ENCODE data around the gene VWC2. TPM values are rescaled to one million over a fixed set of nuclear protein-coding genes. Genes with fewer than 3 reads are reported as not detected.

VWC2 gene
- total RNA-seq, 1 experiment from 2014 or later, result not detected

DNA sequence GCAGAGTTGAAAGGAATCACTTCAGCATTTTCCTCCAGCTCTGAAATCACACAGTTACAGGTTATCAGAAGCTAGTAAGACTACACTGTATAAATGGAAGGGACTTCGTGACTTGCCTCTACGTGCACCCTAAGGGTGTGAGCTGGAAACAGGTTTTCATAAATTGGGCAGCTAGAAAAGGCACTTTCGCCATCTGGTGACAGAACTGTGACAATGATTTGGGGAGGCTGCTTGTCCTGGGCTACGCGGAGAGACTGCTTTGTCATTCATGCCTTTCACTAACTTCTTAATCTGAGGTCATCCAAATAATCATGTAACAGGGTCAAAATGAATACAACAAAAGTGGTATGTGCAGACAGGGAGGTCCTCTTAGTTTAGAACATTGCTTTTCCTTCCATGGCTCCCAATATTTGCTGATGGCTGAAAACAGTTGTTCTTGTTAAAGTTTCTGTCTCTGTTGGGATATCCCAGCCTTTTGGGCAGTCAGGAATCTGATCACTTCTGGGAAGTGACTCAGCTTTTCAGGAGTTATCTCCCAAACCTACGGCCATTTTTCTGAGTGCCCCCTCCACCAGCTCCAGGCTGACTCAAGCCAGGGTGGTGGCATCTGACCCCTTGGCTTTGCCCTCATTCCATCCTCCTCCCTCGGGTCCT lies 17.8 kb downstream of the VWC2 start:
- POLR2A ChIA-PET, result no interaction called here
- ATAC-seq, result peak; percentile 79
- Histone ChIP-seq H3K9me3 (ENCODE audit: control insufficient read depth, insufficient read depth, low read depth, low read length) (no peaks in the 10 kb centered on the region), H3K27ac (ENCODE audit: low read length) (no peak overlapping the region), H3K27me3 (ENCODE audit: control insufficient read depth, insufficient read depth, low read length) (no peaks in the 10 kb centered on the region), H3K4me1 (ENCODE audit: control insufficient read depth, insufficient read depth, low read length) (no peaks in the 10 kb centered on the region), H3K4me3 (ENCODE audit: low read depth in 2 of 2, low read length in 2 of 2) (no peak overlapping the region), H3K36me3 (ENCODE audit: control insufficient read depth, insufficient read depth, low read length) (no peaks in the 10 kb centered on the region)
- intact Hi-C loops (cut with micrococcal nuclease; ENCODE audit: unreplicated experiment), result no loop called here
- no TSS peak for BruUV-seq (replicated peaks)
- in situ Hi-C loops (cut with HindIII; ENCODE audit: low pct_unique_long_range_greater_than_20kb, low sequenced_read_pairs), result no loop called here
- DNase-seq (ENCODE audit: low read depth, low spot score), result peak; percentile 15
- CTCF ChIA-PET, result no interaction called here
- TF ChIP-seq, protein P1, sequence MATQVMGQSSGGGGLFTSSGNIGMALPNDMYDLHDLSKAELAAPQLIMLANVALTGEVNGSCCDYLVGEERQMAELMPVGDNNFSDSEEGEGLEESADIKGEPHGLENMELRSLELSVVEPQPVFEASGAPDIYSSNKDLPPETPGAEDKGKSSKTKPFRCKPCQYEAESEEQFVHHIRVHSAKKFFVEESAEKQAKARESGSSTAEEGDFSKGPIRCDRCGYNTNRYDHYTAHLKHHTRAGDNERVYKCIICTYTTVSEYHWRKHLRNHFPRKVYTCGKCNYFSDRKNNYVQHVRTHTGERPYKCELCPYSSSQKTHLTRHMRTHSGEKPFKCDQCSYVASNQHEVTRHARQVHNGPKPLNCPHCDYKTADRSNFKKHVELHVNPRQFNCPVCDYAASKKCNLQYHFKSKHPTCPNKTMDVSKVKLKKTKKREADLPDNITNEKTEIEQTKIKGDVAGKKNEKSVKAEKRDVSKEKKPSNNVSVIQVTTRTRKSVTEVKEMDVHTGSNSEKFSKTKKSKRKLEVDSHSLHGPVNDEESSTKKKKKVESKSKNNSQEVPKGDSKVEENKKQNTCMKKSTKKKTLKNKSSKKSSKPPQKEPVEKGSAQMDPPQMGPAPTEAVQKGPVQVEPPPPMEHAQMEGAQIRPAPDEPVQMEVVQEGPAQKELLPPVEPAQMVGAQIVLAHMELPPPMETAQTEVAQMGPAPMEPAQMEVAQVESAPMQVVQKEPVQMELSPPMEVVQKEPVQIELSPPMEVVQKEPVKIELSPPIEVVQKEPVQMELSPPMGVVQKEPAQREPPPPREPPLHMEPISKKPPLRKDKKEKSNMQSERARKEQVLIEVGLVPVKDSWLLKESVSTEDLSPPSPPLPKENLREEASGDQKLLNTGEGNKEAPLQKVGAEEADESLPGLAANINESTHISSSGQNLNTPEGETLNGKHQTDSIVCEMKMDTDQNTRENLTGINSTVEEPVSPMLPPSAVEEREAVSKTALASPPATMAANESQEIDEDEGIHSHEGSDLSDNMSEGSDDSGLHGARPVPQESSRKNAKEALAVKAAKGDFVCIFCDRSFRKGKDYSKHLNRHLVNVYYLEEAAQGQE (IDR thresholded peaks at IDR 0.05; ENCODE audit: insufficient read depth in 1 of 2, low read depth in 2 of 2, low read length in 1 of 2), result no peak
- TF ChIP-seq, protein P2, sequence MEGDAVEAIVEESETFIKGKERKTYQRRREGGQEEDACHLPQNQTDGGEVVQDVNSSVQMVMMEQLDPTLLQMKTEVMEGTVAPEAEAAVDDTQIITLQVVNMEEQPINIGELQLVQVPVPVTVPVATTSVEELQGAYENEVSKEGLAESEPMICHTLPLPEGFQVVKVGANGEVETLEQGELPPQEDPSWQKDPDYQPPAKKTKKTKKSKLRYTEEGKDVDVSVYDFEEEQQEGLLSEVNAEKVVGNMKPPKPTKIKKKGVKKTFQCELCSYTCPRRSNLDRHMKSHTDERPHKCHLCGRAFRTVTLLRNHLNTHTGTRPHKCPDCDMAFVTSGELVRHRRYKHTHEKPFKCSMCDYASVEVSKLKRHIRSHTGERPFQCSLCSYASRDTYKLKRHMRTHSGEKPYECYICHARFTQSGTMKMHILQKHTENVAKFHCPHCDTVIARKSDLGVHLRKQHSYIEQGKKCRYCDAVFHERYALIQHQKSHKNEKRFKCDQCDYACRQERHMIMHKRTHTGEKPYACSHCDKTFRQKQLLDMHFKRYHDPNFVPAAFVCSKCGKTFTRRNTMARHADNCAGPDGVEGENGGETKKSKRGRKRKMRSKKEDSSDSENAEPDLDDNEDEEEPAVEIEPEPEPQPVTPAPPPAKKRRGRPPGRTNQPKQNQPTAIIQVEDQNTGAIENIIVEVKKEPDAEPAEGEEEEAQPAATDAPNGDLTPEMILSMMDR (IDR thresholded peaks at IDR 0.05), result peak; percentile 71
- no peak for TF ChIP-seq POLR2AphosphoS5 (IDR thresholded peaks at IDR 0.05; ENCODE audit: low read depth, low read length)

DNA sequence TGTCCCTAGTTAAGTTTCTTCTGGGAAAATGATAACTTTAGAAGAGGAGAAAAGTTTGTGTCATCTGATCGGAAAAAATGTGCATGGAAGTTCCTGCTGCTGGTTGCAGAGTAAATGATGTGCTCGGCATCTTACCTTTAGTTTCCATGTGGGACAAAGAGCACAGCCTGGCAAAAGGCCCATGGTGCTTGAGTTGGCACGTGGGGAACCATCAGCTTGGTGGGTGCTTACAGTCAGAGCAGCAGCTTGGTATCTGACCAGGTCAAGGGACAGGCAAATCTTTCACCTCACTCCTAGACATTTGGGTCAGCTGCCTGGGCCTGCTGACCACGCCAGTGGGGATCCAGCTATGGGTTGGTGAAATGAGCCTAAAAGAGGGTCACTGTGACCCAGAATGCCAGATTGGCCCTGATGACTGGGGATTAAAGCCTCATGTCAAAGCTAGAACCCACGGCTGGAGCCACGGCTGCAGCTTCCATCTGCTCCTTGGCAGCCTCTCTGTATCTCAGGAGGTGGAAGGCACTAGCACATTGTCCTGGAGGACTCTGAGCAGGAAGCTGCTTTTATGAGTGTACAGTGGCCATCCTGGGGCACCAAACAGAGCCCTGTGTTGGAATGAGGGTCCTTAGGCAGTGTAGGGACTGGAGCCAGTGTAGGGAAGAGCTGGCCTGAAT lies 24.7 kb downstream of the VWC2 start:
- no peak overlapping the region for H3K4me3 ChIP-seq (ENCODE audit: low read depth in 2 of 2, low read length in 2 of 2)
- no TSS peak for BruUV-seq (replicated peaks)
- H3K4me1 ChIP-seq (ENCODE audit: control insufficient read depth, insufficient read depth, low read length), result no peaks in the 10 kb centered on the region
- no peak for ATAC-seq
- H3K27ac ChIP-seq (ENCODE audit: low read length), result no peak overlapping the region
- in situ Hi-C loops (cut with HindIII; ENCODE audit: low pct_unique_long_range_greater_than_20kb, low sequenced_read_pairs) (no loop called here), intact Hi-C loops (cut with micrococcal nuclease; ENCODE audit: unreplicated experiment) (no loop called here)
- CTCF ChIA-PET, result no interaction called here
- H3K36me3 ChIP-seq (ENCODE audit: control insufficient read depth, insufficient read depth, low read length), result no peaks in the 10 kb centered on the region
- TF ChIP-seq POLR2AphosphoS5 (IDR thresholded peaks at IDR 0.05; ENCODE audit: low read depth, low read length), result no peak
- TF ChIP-seq, protein P1 (IDR thresholded peaks at IDR 0.05; ENCODE audit: insufficient read depth in 1 of 2, low read depth in 2 of 2, low read length in 1 of 2), result no peak
- TF ChIP-seq TCF7L2 (IDR thresholded peaks at IDR 0.05; ENCODE audit: low read depth, low read length), result no peak
- TF ChIP-seq SIN3A (IDR thresholded peaks at IDR 0.05; ENCODE audit: borderline replicate concordance, insufficient read depth, low read depth, low read length), result no peak
- TF ChIP-seq, protein P2 (IDR thresholded peaks at IDR 0.05), result no peak
- no peak for DNase-seq (ENCODE audit: low read depth, low spot score)
- H3K27me3 ChIP-seq (ENCODE audit: control insufficient read depth, insufficient read depth, low read length), result no peaks in the 10 kb centered on the region
- POLR2A ChIA-PET, result no interaction called here
- H3K9me3 ChIP-seq (ENCODE audit: control insufficient read depth, insufficient read depth, low read depth, low read length), result no peaks in the 10 kb centered on the region
